DMS79 treated with DMSO at 0.1 percent for 48 hours (cell line): ENCODE results near the gene FAAP20.
A peak's percentile ranks its signal among the peaks of the same experiment; 100 is the strongest.

Source experiments
- DNase-seq: peaks from one replicate; lab custom pipeline; 2025; lab: John Stamatoyannopoulos, UW

The FAAP20 gene

DNA sequence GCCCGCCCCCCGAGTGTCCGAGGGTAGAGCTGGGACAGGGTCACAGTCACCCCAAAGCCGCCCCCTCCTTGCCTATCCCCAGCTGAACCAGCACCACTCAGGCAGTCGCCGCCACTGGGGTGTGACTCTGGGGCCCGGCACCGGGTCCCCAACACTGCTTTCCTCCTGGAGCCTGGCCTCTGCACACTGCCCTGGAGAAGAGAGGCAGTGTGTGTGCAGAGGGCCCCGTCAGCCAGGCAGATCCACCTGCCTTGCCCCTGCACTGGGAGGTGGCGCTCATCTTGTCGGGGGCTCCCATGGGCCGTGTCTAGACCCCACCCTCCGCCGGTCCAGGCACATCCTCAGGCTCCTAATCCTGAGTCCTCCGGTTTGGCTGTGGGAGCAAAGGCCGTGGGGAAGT is 15.7 kb downstream of the FAAP20 start:
- DNase-seq = no peak

DNA sequence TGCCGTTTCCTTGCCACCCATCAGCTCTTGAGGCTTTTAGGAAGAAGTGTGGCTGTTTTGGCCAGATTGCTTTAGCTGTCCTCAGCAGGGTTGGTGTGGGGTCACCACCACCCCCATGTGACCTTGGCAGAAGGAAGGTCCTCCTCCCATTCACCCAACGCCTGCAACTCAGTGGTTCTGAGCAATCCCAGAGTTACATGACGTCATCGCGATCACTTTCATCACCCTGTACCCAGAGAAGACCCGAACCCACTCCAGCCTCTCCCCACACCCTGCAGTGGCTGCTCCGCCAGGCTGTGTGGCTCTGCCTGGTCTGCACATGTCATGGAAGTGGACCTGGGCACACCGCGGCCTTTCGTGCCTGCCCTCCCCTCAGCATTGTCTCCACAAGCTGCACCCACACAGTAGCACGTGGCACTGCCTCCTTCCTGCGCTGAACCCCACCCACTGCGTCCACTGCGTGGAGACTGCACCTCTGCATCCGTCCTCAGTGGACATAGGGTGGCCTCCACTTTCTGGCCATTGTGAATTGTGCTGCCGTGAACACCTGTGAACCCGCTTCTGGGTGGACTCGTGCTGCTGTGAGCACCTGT is 16.5 kb downstream of the FAAP20 start:
- no peak for DNase-seq

DNA sequence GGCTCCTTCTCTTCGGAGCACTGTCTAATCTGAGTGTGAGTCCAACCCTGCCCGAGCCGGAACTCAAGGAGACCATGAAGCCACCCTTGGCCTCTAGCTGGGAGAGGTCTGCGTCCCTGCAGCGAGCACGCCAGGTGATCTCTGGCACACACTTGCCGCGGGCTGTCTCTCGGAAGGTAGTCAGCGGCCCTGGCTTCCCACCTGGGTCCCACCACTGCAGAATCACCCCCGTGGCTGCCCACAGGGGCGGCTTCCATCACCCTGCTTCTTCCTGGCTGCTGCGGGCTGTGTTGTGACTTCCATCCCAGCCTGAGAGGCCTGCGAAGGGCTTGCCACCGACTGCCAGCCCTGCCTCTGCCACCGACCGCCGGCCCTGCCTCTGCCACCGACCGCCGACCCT is 17.0 kb downstream of the FAAP20 start:
- no peak for DNase-seq

DNA sequence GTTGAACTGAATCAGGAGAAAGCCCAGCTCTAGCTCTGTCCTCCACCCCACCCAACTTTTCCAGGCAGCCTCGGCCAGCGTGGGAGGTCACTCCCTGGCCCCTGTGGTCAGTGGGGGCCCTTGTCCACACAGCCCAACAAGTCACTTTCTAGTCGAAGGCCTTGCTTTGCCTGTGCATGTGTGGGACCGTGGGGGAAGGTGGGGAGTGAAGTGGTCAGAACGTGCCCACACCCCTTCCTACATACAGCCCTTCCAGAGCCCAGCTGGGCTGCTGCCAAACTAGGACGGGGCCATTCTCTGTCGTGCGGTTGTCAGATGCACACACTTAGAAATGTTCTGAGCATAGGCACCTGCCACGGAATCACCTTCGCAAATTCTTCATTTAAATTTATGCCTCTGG is 18.0 kb downstream of the FAAP20 start:
- DNase-seq = no peak

DNA sequence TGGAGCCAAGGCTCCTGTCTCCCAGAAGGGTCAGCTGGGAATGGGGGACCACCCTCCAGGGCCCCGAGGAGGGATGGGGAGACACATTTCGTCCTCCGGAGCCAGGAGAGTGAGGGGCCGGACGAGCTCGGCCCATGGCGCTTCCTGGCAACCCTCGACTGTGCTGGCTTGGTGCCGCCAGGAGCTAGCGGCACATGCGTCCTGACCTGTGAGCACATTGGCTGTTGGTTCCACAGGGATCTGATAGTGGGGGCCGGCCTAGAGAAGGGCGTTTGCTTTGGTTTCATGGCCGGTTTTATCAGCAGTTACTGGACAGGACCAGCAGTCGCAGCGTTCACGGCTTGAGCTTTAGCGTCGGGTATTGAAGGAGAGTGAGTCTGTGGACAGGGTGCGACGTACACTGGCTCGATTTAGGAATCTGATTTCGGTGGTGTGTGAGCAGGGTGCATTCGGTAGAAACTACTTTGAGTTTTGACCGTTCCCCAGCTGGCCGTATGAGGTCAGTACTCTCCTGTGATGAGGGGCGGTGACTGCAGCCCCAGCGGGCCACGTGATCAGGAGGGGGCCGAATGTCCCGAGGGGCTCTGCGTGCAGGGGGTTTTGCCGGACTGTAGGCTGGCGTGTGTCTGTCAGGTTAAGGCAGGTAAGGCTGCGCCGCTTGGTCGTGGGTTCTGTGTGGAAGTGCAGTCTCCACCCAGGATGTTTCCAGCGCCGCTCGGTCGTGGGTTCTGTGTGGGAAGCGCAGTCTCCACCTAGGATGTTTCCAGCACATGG is 18.7 kb downstream of the FAAP20 start:
- no peak for DNase-seq

DNA sequence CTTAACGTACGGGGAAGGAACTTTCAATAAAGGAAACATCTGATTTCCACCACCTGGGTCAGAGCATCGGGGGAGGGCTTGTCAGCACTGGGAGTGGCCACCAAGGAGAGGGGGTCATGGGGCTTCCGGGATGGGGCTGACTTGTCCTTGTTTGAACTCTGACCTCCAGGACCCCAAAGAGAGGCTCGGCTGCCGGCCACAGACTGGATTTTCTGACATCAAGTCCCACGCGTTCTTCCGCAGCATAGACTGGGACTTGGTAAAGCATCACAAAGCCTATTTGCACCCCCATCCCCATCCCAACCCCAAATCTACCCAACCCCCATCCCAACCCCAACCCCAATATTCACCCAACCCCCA is 19.5 kb downstream of the FAAP20 start:
- no peak for DNase-seq

DNA sequence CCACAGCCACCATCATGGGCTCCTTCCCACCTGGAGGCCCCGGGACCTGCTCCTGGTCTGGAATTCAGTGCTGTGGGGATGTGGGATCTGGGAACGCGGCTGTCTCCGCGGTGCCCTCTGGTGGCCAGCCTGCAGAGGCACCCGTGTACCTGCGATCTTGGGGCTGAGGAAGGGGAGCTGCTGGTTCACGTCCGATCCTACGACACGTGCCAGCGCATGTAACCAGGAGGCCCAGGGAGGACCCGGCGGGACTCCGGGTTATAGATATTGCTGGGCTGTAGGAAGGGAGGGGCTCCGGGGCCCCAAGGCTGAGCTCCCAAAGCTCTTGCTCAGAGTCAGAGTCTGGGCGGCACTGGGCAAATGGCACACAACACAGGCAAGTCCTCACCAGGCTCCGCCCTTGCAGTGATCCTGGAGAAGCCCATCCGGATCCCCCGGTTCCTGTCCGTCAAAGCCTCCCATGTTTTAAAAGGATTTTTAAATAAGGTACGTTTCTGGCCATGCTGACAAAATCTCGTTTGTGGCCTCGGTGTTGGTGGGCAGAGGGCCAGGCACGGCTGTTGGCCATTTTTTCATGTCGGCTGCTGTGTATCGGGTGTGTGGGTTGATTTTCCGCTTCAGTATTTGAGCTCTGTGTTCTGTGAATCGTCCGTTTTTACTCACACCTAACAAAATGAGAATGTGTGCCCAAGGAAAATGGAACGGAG is 20.1 kb downstream of the FAAP20 start:
- DNase-seq = peak; percentile 65

DNA sequence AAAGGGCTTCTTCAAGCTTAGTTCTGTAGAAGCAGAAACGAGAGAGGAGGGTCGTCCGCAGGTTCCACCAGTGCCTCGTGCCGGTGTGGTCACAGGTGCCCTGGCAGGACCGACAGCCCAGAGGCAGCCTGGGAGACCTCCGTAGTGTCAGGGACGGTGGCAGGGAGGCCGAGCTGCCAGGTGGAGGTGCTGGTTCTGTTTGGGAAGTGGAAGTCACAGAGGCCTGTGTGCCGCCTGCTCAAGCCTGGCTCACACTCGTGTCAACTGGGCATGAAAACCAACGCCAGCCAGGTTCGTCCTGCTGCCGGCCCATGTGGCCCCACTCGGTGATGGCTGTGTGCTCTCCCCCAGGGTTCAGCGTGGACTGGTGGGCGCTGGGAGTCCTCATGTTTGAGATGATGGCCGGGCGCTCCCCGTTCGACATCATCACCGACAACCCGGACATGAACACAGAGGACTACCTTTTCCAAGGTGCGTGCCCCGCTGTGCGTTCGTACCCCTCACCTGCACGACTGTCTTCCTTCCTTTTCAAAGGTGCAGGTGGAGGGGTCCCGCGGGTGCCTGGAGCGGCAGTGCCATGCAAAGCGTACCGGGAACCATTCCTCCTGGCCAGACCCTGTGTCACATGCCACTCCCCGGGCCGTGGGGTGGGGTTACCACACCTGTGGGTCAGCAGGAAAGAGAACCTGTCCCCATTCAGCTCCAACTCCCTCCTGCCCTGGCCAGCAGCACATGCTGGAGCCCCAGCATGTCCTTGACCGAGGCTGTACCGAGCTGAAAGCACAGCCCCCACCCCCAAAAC is 20.8 kb downstream of the FAAP20 start:
- DNase-seq = no peak

DNA sequence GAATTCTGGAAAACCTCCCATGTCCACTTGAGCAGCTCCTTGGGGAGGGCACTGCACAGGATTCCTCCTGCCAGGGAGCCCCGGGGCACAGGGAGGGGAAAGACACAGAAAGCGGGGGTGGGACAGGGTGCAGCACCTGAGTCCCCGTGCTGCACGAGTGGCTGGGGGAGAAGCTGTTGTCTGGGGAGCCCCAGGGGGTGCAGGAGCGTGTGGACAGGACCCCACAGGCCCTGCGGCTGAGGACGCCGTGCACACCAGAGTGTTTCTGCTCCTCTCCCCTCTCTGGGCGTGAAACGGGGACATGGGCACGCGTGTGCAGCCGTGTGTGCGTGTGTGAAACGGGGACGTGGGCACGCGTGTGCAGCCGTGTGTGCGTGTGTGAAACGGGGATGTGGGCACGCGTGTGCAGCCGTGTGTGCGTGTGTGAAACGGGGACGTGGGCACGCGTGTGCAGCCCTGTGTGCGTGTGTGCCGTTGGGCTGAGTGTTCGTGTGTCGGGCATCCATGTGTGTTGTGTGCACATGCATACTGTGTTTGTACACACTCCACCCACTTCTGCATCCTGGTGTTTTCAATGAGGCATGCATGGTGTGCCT is 21.9 kb downstream of the FAAP20 start:
- no peak for DNase-seq

DNA sequence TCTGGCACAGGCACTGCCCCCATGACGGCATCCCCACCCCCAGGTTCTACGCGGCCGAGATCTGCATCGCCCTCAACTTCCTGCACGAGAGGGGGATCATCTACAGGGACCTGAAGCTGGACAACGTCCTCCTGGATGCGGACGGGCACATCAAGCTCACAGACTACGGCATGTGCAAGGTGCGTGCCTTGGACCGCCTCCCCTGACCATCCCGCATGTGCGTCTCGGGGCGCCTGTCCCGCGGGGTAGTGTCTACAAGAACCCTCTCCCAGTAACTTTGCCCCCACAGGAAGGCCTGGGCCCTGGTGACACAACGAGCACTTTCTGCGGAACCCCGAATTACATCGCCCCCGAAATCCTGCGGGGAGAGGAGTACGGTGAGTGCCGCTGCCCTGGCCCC is 22.6 kb downstream of the FAAP20 start:
- DNase-seq = no peak

- no peak for DNase-seq
Observed at GRCh38 chr1:2170211-2170610, 24.4 kb downstream of the FAAP20 start.

GRCh38 chr1:2169200-2169836 is 25.3 kb downstream of the FAAP20 start:
- DNase-seq = no peak

- DNase-seq = no peak
Observed at GRCh38 chr1:2168535-2168934, 26.0 kb downstream of the FAAP20 start.

GRCh38 chr1:2168090-2168489 is 26.5 kb downstream of the FAAP20 start:
- no peak for DNase-seq

DNA sequence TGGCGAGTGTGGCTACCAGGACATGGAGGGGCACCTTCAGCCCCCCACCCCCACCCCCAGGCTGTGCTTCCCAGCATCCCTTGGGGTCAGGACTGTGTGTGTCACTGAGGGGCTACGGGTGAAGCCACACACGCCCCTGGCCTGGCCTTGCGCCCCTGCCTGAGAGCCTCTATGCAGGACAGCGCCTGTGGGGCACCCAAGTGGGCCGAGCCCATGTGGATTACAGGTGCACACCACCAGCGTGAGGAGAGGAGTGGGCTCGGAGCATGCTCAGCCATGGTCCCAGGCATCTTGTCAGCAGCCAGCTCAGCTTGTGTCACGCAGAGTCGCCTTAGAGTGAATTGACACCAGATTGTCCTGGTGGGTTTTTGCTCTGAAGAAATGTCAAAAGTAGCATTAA is 27.9 kb downstream of the FAAP20 start:
- no peak for DNase-seq

GRCh38 chr1:2166254-2166653 is 28.3 kb downstream of the FAAP20 start:
- no peak for DNase-seq

DNA sequence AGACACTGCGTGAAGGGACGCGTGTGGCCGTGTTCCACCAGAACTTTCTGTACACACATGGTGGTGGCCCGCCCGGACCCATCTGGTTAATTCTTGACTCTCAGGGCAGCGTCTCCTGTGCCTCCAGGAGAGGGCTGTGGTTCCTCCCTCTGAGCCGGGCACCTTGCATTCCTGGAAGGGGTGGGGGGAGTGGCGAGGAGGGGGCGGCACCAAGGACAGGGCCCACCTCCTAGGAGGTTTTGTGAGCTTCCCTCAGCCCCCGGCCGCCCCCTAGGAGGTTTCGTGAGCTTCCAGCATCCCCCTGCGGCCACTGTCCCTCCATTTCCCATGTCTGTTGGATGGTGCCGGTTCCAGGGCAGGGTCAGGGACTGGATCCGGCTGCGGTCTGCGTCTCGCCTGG is 28.9 kb downstream of the FAAP20 start:
- DNase-seq = no peak

DNA sequence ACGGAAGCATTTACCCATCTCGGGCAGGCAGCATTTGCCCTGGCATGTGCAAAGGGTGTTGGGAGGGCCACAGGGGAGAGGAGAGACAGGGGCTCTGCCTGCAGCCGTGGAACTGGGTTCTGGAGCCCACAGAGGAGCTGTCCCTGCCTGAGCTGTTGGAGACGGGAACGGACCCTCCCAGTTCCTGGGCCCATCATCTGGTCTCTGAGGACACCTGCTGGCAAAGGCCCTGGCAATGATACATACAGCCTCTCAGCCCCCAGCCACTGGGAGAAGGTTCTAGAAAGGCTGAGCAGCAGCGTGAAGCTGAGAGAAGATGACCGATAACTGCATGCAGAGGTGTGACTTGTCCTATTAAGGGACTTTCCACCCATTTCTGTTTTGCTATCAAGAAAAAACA is 31.4 kb downstream of the FAAP20 start:
- no peak for DNase-seq

- no peak for DNase-seq
Observed at GRCh38 chr1:2160451-2161300, 33.9 kb downstream of the FAAP20 start.

DNA sequence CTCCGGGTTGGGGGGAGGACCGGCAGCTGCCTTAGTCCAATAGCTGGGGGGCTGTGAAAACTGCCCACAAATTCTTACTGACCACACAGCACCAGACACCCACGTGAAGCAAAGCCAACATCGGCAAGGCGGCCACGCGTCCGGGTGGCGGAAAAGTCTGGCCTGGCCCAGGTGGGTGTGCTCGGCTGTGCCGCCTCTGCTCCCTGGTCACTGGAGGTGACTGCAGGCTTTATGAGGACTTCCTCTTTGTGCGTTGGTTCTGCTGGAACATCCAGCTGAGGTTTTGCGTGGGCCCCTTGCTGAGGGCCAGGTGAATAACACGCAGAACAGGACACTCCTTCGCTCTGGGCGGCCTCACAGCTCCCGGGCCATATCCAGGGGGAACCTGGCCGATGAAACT is 35.4 kb downstream of the FAAP20 start:
- DNase-seq = no peak

DNA sequence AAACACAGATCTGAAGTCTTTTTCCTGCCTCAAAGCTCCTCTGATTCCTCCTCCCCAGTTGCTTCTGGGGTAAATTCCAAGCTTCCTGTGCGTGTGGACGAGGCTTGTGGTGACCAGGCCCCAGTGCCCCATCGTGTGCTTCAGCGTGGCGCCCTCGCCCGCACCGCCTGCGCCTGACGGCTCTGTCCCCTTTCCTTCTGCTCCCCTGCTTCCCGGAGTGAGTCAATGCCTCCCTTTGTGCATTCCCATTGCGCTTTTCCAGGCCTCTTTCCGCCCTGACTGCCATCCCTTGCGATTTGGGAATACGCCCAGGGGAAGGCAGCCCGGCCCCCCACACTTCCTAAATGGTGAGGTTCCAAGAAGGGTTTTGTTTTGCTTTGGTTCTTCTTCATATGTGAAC is 36.3 kb downstream of the FAAP20 start:
- DNase-seq = no peak
